ENCODE data around the gene RAMACL.
"Not testable (repeated sequence)": the region's sequence is repeated elsewhere in the genome, so short reads cannot be mapped to it uniquely, and the experiment has no call there.

The RAMACL gene

DNA sequence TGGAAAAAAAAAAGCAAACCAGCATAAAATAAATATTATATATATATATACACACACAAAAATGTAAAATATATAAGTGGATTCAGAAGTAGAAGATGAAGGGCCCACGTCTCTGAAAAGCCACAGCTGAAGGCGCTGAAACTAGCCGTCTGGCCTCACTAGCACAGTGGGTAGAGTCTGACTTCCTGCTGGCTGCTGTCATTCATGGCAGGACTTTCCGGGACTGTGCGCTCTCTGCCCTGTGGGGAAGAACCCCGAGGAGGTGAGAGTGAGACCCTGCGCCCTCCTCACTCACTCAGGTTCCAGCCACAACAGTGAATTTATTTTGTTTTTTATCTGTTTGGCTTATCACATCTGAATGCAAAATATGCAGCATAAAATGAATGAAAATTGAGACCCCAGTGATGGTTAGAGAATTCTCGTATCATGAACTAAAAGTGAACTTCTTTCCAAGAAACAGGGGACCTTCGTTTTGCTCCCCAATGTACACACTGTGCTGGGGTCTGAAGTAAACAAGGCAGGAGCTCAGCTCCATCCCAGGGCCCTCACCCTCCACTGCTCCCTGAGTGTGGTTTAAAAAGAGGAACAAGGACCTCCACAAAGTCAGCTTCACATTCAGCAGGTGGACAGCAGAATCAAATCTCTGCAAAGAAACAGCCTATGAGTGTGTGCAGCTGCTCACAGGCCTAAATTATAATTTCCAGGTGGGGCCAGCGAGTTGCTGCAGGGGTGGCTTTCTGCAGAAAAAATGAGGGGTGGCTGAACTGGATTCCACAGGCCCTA is 1.3 kb upstream of the RAMACL start:
- Histone ChIP-seq H3K9me3 (ENCODE audit: insufficient read depth, low read length) (no peaks in the 10 kb centered on the region), H3K9ac (ENCODE audit: insufficient read length, low read depth) (no peak overlapping the region), H3K27me3 (ENCODE audit: insufficient read depth, insufficient read length) (no peaks in the 10 kb centered on the region), H3K4me3 (ENCODE audit: insufficient read length, low read depth) (no peak overlapping the region), H3K4me1 (ENCODE audit: insufficient read depth, insufficient read length) (no peaks in the 10 kb centered on the region), H3K36me3 (ENCODE audit: insufficient read depth, insufficient read length, low read length) (no peaks in the 10 kb centered on the region)
- TF ChIP-seq ZNF274 (IDR thresholded peaks at IDR 0.05; ENCODE audit: low read depth, low read length) (no peak), YY1 (IDR thresholded peaks at IDR 0.05; ENCODE audit: insufficient read depth, insufficient read length) (no peak), SUZ12 (IDR thresholded peaks at IDR 0.05; ENCODE audit: extremely low read depth, insufficient read depth, insufficient read length) (no peak)
- no peak for DNase-seq (ENCODE audit: low read depth, low spot score)

DNA sequence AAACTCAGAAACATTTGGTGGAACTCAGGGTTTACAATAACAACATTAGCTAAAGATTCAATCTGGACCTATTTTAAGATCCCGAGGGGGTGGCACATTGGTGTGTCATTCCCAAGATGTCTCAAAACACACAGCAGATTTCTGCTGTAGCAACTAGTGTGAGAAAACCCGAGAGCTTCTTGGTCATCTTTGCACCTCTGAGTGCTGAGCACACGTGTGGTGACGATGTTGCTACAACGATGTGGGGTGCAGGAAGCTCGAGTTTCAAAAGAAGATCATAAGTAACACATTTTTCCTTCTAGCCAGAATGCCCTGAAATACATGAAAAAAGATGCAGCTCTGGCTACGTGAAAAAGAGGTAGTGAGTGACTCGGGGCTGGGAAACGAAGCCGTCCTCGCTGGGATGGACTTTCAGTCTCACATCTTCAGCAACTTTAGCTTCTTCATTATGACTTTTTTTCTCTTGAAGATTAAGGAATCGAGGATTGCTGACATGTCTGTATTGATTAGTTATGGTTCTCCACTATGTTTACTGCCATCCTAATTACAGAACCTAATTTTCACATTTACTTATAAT is 1.5 kb downstream of the RAMACL start:
- H3K9me3 ChIP-seq (ENCODE audit: insufficient read depth, low read length): no peaks in the 10 kb centered on the region
- DNase-seq (ENCODE audit: low read depth, low spot score): no peak
- no peaks in the 10 kb centered on the region for H3K4me1 ChIP-seq (ENCODE audit: insufficient read depth, insufficient read length)
- no peak overlapping the region for H3K9ac ChIP-seq (ENCODE audit: insufficient read length, low read depth)
- H3K27me3 ChIP-seq (ENCODE audit: insufficient read depth, insufficient read length): no peaks in the 10 kb centered on the region
- TF ChIP-seq YY1 (IDR thresholded peaks at IDR 0.05; ENCODE audit: insufficient read depth, insufficient read length) (no peak), ZNF274 (IDR thresholded peaks at IDR 0.05; ENCODE audit: low read depth, low read length) (no peak), SUZ12 (IDR thresholded peaks at IDR 0.05; ENCODE audit: extremely low read depth, insufficient read depth, insufficient read length) (no peak)
- no peak overlapping the region for H3K4me3 ChIP-seq (ENCODE audit: insufficient read length, low read depth)
- no peaks in the 10 kb centered on the region for H3K36me3 ChIP-seq (ENCODE audit: insufficient read depth, insufficient read length, low read length)

DNA sequence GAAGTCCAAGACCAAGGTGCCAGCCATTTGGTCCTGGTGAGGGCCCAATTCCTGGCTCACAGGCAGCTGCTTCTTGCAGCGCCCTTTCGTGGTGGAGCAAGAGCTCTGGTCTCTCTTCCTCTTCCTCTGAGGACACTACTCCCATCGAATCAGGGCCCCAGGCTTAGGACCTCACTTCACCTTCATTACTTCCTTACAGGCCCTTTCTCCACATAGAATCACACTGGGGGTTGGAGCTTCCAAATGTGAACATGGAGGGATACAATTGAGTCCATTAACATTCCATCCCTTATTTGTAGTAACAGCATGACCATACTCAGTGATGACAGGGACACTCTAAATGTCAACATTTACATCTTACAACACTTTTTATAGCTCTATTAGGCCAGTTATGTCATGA is 2.3 kb downstream of the RAMACL start:
- Histone ChIP-seq H3K4me3 (ENCODE audit: insufficient read length, low read depth) (no peak overlapping the region), H3K4me1 (ENCODE audit: insufficient read depth, insufficient read length) (no peaks in the 10 kb centered on the region), H3K9me3 (ENCODE audit: insufficient read depth, low read length) (no peaks in the 10 kb centered on the region), H3K27me3 (ENCODE audit: insufficient read depth, insufficient read length) (no peaks in the 10 kb centered on the region), H3K9ac (ENCODE audit: insufficient read length, low read depth) (no peak overlapping the region), H3K36me3 (ENCODE audit: insufficient read depth, insufficient read length, low read length) (no peaks in the 10 kb centered on the region)
- TF ChIP-seq ZNF274 (IDR thresholded peaks at IDR 0.05; ENCODE audit: low read depth, low read length): no peak
- no peak for TF ChIP-seq SUZ12 (IDR thresholded peaks at IDR 0.05; ENCODE audit: extremely low read depth, insufficient read depth, insufficient read length)
- no peak for TF ChIP-seq YY1 (IDR thresholded peaks at IDR 0.05; ENCODE audit: insufficient read depth, insufficient read length)
- no peak for DNase-seq (ENCODE audit: low read depth, low spot score)

DNA sequence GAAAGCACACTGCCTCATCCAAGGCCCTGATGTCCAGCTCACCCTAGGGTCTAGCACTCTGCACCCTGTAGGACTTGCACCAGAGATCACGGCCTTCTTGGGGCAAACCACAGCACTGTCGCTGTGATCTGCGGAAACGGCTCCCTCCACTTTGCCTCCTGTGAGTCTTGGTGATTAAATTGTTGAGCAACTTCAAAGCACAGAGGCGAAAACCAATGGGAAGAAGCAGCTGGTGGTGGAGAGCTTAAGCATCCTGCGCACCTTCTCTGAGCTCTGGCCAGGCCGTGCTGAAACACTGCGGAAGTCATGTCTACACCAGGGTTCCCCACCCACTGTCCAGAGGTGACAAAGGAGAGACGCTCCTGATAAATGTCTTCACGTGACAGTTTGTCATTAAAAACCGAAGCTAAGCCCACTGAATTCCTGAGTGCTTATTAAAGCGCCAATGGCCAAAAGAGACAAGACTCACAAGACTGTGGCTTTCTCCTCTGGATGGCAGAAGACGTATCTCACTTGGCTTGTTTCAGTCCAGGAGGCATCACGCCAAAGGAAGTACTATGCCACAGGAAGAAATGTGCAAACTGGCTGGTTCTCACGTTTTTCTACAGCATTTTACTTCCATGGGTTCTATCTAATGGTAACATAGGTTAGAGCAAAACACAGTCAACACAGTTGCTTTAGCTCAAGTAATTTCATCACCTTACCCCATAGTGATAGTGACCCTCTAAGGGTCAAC is 3.1 kb downstream of the RAMACL start:
- Histone ChIP-seq H3K9ac (ENCODE audit: insufficient read length, low read depth) (no peak overlapping the region), H3K9me3 (ENCODE audit: insufficient read depth, low read length) (no peaks in the 10 kb centered on the region), H3K27me3 (ENCODE audit: insufficient read depth, insufficient read length) (no peaks in the 10 kb centered on the region), H3K4me1 (ENCODE audit: insufficient read depth, insufficient read length) (no peaks in the 10 kb centered on the region), H3K4me3 (ENCODE audit: insufficient read length, low read depth) (no peak overlapping the region), H3K36me3 (ENCODE audit: insufficient read depth, insufficient read length, low read length) (no peaks in the 10 kb centered on the region)
- no peak for DNase-seq (ENCODE audit: low read depth, low spot score)
- TF ChIP-seq SUZ12 (IDR thresholded peaks at IDR 0.05; ENCODE audit: extremely low read depth, insufficient read depth, insufficient read length) (no peak), YY1 (IDR thresholded peaks at IDR 0.05; ENCODE audit: insufficient read depth, insufficient read length) (no peak), ZNF274 (IDR thresholded peaks at IDR 0.05; ENCODE audit: low read depth, low read length) (no peak)

DNA sequence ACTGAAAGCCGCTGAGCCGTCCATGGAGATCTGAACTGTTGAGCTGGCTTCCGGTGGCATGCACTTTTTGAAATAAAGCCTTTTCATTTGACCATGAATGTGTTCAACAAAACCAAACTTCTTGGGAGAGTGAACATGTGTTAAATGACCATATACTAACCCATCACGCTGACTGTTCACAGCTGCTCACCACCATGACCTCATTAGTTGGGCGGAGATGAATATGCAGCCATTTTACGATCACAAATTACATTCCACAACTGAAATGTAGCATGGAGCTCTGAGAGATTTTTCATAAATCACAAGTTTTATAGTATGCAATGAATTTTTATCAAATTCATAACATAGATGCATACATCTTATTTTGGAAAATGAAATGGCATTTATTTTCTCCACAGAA is 4.2 kb downstream of the RAMACL start:
- no peak for DNase-seq (ENCODE audit: low read depth, low spot score)
- H3K27me3 ChIP-seq (ENCODE audit: insufficient read depth, insufficient read length): no peaks in the 10 kb centered on the region
- no peak overlapping the region for H3K9ac ChIP-seq (ENCODE audit: insufficient read length, low read depth)
- no peaks in the 10 kb centered on the region for H3K36me3 ChIP-seq (ENCODE audit: insufficient read depth, insufficient read length, low read length)
- no peaks in the 10 kb centered on the region for H3K4me1 ChIP-seq (ENCODE audit: insufficient read depth, insufficient read length)
- TF ChIP-seq YY1 (IDR thresholded peaks at IDR 0.05; ENCODE audit: insufficient read depth, insufficient read length) (no peak), ZNF274 (IDR thresholded peaks at IDR 0.05; ENCODE audit: low read depth, low read length) (no peak), SUZ12 (IDR thresholded peaks at IDR 0.05; ENCODE audit: extremely low read depth, insufficient read depth, insufficient read length) (no peak)
- peaks cover 4% of the 10 kb centered on the region; the same call in 1 of the 2 replicates for H3K9me3 ChIP-seq (ENCODE audit: insufficient read depth, low read length)
- H3K4me3 ChIP-seq (ENCODE audit: insufficient read length, low read depth): no peak overlapping the region

DNA sequence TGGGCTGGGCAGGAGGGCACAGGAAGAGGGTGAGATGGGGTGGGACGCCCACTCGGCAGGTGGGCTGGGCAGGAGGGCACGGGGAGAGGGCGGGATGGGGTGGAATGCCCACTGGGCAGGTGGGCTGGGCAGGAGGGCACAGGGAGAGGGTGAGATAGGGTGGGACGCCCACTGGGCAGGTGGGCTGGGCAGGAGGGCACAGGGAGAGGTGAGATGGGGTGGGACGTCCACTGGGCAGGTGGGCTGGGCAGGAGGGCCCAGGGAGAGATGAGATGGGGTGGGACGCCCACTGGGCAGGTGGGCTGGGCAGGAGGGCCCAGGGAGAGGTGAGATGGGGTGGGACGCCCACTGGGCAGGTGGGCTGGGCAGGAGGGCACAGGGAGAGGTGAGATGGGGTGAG is 4.7 kb downstream of the RAMACL start:
- not testable (repeated sequence) for H3K27me3 ChIP-seq (ENCODE audit: insufficient read depth, insufficient read length); H3K4me3 ChIP-seq (ENCODE audit: insufficient read length, low read depth); H3K36me3 ChIP-seq (ENCODE audit: insufficient read depth, insufficient read length, low read length); H3K9ac ChIP-seq (ENCODE audit: insufficient read length, low read depth); H3K9me3 ChIP-seq (ENCODE audit: insufficient read depth, low read length); DNase-seq (ENCODE audit: low read depth, low spot score); H3K4me1 ChIP-seq (ENCODE audit: insufficient read depth, insufficient read length)

DNA sequence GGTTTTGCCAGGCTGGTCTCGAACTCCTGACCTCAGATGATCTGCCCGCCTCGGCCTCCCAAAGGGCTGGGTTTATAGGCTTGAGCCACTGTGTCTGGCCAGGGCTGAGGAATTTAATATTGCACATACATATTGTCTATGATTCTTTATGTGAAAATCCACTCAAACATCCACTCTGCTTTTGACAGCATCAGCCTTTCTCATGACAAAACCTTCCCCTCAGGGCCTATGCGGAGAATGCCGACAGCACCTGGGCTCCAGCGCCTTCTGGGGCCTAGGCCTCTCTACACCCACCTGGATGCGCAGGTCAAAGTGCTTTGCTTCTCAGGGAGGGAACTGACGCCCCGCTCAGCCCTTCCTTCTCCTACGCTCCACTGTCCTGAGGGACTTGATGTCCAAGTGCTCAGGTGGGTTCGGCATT is 5.4 kb downstream of the RAMACL start:
- Histone ChIP-seq H3K4me3 (ENCODE audit: insufficient read length, low read depth) (no peak overlapping the region), H3K9ac (ENCODE audit: insufficient read length, low read depth) (no peak overlapping the region), H3K4me1 (ENCODE audit: insufficient read depth, insufficient read length) (no peaks in the 10 kb centered on the region), H3K27me3 (ENCODE audit: insufficient read depth, insufficient read length) (no peaks in the 10 kb centered on the region), H3K36me3 (ENCODE audit: insufficient read depth, insufficient read length, low read length) (no peaks in the 10 kb centered on the region), H3K9me3 (ENCODE audit: insufficient read depth, low read length) (peaks cover 12% of the 10 kb centered on the region; the same call in 1 of the 2 replicates)
- no peak for DNase-seq (ENCODE audit: low read depth, low spot score)
- TF ChIP-seq YY1 (IDR thresholded peaks at IDR 0.05; ENCODE audit: insufficient read depth, insufficient read length): no peak
- TF ChIP-seq SUZ12 (IDR thresholded peaks at IDR 0.05; ENCODE audit: extremely low read depth, insufficient read depth, insufficient read length): no peak
- TF ChIP-seq ZNF274 (IDR thresholded peaks at IDR 0.05; ENCODE audit: low read depth, low read length): no peak

Data from NT2/D1 (cell line).